ENCODE data around the gene LOXL4. TPM values are rescaled to one million over a fixed set of nuclear protein-coding genes. Genes with fewer than 3 reads are reported as not detected.

Gene LOXL4
- total RNA-seq, 1 donor from 2014 or later, result 5.4 TPM

DNA sequence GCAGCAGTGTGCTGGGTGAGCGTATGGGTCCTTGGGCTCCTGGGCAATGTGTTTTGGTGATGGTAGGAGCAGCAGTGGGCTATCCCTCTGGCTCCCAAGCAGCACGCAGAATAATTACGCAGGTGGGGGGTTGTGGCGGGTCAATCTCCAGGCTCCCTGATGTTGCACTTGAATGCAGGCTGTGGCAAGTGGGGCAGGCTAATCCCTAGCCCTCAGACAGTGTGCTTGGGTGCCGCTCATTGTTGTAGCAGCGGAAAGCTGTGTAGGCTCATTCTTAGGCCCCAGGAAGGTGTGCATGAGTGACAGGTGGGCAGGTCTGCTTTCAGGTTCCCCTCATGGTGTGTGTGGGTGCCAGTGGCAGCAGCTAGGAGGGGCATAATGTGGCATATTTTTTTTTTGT, 44.1 kb downstream of the LOXL4 start:
- TF ChIP-seq CTCF (conservative IDR thresholded peaks at IDR 0.05; ENCODE audit: low read depth, low read length), result no peak
- DNase-seq (ENCODE audit: low read depth), result no peak
- no peak overlapping the region for H3K4me3 ChIP-seq (ENCODE audit: low read depth, low read length)

- H3K4me3 ChIP-seq (ENCODE audit: low read depth, low read length), result no peak overlapping the region
- TF ChIP-seq CTCF (conservative IDR thresholded peaks at IDR 0.05; ENCODE audit: low read depth, low read length), result no peak
- no peak for DNase-seq (ENCODE audit: low read depth)
These were observed 50.2 kb downstream of the LOXL4 start for GRCh38 chr10:98217801-98218200.

DNA sequence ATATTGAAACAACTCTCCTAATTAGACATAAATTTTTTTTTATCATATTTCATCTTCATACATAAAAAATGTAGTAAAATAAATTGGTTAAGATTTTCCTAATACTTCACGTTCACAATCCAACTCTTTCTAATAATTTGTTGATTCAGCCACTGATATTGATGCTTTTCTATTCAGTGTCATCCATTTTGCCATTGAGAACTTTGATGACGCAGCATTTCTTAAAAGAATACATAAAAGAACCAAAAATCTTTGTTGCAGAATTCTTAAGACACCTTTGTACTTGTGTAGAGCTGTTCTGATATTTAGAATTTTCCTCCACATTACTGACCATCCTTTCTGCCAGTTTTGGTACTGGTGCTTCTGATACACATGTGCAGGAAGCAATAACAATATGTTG, 52.6 kb downstream of the LOXL4 start:
- DNase-seq (ENCODE audit: low read depth), result no peak
- H3K4me3 ChIP-seq (ENCODE audit: low read depth, low read length), result no peak overlapping the region
- TF ChIP-seq CTCF (conservative IDR thresholded peaks at IDR 0.05; ENCODE audit: low read depth, low read length), result no peak

GRCh38 chr10:98213740-98214139, 54.3 kb downstream of the LOXL4 start:
- no peak overlapping the region for H3K4me3 ChIP-seq (ENCODE audit: low read depth, low read length)
- no peak for TF ChIP-seq CTCF (conservative IDR thresholded peaks at IDR 0.05; ENCODE audit: low read depth, low read length)
- DNase-seq (ENCODE audit: low read depth), result no peak

DNA sequence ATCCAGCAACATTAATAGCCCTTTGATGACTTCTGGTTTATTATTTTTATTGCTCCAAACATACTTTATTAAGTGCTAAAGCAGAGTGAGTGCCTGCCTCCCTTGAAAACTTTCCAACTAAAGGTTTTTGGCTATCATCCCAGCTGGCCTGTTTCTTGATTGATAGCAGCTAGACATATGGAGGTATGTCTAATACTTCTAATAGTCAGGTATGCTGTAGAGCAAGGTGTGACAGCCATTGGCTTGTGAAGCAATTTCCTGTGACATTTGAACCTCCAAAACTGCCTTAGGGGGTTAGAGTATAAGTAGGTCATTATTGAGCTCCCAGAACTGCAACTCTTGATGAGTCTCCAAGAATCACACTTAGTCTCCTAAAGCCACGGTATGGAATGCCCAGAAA, 55.8 kb downstream of the LOXL4 start:
- no peak for TF ChIP-seq CTCF (conservative IDR thresholded peaks at IDR 0.05; ENCODE audit: low read depth, low read length)
- no peak overlapping the region for H3K4me3 ChIP-seq (ENCODE audit: low read depth, low read length)
- no peak for DNase-seq (ENCODE audit: low read depth)

- no peak for TF ChIP-seq CTCF (conservative IDR thresholded peaks at IDR 0.05; ENCODE audit: low read depth, low read length)
- DNase-seq (ENCODE audit: low read depth), result no peak
- no peak overlapping the region for H3K4me3 ChIP-seq (ENCODE audit: low read depth, low read length)
These were observed 58.6 kb downstream of the LOXL4 start for GRCh38 chr10:98209441-98209840.

GRCh38 chr10:98208925-98209324, 59.1 kb downstream of the LOXL4 start:
- no peak overlapping the region for H3K4me3 ChIP-seq (ENCODE audit: low read depth, low read length)
- no peak for TF ChIP-seq CTCF (conservative IDR thresholded peaks at IDR 0.05; ENCODE audit: low read depth, low read length)
- no peak for DNase-seq (ENCODE audit: low read depth)

All from epithelial cell of proximal tubule (primary cell).